DMS53 (cell line): ENCODE data around the gene ARIH1.

Experiments
- DNase-seq: peaks from one replicate; lab custom pipeline; 2025; lab: John Stamatoyannopoulos, UW

Gene ARIH1

DNA sequence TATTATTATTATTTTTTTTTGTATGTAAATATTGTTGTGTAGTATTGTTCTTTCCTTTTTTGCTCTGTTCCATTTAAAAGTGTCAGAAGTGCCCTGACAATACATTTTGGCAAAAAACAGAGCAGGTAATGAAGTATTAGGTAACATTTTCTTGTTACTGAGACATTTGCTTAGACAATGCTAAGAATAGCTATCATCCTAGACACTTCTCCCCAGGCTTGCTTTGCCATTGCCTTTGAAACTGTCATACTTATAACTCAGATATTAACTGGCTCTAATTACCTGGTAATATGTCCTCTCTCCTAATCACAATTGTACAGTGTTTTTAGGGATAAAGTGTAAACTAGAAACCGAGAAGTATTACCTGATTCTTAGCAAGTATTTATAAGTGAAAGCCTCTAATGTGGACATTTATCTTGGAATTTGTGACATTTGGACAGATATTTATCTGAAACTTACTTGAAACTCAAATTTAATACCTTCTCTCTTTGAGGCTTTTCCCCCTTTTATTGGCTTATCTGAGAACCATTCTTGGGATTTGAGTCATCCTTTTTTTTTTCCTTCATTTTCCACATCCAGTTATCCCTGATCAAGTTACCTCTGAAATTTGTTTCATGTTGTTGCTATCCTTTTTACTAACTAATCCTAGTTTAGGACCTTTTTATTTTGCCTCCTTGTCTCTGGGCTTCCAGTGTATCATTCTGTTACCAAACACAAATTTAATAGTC is 13.1 kb downstream of the ARIH1 start:
- DNase-seq, result no peak

DNA sequence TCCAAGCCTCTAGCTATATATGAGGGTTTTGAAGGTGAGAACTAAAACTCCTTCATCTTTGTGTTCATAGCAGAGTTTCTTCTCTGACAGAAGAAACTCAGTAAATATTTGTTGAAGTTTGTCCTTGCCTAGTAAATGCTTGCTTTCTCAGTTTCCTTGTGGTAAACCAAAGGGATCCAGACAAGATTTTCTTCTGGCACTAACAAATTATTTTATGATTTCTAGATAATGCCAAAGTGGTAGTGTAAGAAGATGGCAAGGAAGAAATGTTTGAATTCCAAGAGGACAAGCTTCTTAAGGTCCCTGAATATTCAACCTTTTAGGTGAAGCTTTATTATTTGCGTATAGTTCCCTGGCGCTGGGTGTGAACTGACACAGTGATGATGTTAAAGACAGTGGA is 14.4 kb downstream of the ARIH1 start:
- no peak for DNase-seq

DNA sequence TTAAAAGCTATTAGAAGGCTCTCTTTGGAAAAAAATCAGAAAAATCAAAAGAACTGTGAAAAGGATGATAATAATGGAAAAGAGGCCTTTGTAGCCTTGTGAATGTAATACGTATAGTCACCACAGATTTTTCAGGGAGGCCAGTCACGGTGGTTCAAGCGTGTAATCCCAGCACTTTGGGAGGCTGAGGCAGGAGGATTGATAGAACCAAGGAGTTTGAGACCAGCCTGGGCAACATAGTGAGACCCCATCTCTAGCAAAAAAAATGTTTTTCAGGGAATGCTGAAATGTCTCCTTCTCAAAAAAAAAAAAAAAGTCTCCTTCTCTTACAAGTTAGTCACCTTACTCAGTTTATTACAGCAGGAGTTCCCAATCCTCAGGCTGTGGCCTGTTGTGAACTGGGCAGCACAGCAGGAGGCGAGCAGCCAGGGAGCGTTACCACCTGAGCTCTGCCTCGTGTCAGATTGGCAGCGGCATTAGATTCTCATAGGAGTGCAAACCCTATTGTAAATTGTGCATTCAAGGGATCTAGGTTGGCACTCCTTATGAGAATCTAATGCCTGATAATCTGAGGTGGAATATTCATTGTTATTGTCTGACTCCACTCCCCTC is 15.9 kb downstream of the ARIH1 start:
- DNase-seq, result no peak

DNA sequence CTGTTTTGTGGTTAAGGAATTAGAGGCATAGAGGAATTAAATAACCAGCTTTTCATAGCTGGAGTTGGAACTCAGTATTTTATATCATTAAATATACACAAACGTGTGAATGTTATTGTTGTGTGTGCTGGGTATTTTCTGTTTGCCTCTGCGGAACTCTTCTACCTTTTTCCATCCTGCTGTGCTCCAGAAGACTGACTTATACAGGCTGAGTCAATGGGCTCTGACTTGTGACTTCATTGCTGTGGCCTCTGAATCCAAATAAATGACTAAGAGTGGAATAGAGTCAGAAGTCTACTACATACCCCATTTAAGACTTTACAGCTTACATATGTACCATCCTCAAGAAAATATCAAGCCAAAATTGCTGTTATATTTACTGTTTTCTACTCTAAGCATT is 17.6 kb downstream of the ARIH1 start:
- peak; percentile 3 for DNase-seq

DNA sequence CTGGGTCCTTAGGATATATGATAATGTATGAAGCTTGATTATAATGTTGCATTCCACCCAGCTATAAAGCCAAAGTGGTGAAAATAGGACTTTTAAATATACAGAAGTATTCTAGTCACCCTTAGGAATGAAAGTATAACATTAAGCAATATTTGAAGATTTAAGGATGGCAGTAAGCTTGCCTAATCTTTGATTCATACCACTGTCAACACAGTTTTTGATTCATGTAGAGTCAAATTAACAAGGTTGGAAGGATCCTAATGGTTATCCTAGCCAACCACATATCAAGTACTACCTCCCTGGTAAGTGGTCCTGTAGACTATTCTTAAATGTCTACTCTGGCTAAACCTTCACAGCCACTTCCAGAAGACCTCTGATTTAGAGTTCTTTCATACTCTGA is 18.6 kb downstream of the ARIH1 start:
- DNase-seq, result no peak

DNA sequence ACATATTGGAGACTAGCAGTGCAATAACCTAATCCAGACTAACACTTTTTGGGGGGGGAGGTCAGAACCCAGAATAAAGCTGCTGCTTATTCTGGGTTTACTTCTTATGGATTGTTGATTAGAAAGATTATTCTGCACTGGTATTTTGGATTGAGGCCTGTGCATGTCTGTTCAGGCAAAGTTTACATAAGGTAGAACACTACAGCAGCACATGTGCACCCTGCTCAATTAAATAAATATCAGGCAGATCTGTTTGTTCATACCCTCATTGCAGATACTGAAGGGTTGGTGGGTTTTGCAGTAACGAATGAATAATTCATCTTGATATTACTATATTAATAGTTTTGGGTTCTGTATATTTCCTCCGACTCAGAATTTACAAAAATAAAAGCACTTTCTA is 19.1 kb downstream of the ARIH1 start:
- no peak for DNase-seq

DNA sequence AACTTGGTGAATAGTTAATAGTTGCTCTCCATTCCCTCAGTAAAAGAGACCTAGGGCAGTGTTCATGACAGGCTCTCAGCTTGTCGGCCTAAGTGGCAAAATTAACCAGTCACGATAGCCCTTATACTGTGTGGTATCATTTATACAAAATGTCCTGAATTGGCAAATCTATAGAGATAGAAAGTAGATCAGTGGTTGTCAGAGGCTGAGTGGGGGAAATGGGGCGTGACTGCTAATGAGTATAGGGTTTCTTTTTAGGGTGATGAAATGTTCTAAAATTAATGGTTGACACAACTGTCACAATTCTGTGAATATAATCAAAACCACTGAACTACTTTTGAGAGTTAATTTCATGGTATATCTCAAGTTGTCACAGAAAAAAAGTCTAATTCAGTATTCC is 20.9 kb downstream of the ARIH1 start:
- DNase-seq, result no peak

DNA sequence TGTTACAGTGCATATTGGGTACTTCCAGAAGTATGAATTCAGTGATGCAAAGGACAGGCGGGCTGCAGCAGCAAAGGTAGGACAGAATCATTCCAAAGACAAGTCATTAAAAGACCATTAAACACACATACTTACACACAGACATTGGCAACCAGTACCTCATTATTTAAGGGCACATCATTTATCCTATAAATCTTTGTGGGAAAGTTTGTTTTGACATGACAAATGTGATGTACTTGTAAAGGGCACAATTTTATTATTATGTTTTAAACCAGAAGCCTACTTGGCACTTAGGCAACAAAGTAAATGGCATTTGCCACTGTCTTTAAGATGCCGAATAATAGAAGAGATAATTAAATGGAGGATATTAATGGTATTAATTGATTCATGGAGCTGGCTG is 22.7 kb downstream of the ARIH1 start:
- no peak for DNase-seq

DNA sequence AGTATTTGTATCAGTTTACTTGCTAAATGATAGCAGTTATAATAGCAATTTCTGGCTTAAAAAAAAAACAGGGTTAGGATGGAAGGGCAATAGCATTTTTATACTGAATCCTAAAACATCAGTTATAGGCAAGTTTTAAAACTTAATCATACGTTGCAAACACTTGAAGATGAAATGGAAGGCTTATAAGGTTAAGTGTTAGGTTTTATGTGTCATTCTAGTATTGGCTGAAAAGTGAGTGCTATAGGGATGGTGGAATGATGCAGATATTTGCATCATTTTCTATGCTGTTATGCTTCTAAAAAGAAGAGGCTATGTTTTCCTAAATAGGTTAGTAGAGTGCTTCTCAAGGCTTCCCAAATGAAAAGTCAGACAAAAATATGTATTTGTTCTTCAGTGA is 23.3 kb downstream of the ARIH1 start:
- DNase-seq, result no peak

DNA sequence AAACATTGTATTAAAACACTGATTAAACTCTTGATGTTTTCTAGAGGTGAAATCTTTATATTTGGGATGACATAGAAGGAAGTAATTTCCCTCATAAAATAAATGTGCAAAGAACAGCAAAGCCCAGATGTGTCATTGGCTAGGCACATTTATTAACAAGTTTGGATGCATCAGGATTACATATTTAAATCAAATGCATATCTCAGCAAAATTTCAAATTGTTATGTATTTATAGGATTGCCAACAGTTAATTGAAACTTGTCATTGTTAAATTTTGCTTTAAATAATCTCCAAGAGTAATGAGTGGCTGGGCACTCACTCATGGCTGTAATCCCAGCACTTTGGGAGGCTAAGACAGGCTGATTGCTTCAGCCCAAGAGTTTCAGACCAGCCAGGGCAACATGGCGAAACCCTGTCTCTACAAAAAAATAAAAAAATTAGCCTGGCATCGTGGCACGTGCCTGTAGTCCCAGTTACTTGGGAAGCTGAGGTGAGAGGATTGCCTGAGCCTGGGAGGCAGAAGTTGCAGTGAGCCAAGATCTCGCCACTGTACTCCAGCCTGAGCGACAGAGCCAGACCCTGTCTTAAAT is 28.2 kb downstream of the ARIH1 start:
- DNase-seq, result no peak

DNA sequence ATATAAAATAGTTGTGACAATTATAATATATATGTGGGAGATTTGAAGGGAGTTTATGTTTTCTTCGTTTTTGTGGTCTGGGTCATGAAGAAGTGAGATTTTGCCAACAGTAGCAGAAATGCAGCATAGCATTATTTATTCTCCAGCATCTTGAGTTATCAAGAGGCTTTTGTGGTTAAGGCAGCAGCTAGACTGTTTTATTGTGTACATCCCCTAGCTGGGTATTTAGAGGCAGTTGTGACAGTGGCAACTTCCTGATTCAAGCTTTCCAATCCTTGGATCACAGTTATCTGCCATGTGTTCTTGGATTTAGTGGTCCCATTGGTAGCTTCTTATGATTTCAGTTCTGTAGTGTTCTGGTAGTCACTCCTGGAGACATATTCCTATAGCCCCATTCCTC is 29.0 kb downstream of the ARIH1 start:
- peak; percentile 9 for DNase-seq

DNA sequence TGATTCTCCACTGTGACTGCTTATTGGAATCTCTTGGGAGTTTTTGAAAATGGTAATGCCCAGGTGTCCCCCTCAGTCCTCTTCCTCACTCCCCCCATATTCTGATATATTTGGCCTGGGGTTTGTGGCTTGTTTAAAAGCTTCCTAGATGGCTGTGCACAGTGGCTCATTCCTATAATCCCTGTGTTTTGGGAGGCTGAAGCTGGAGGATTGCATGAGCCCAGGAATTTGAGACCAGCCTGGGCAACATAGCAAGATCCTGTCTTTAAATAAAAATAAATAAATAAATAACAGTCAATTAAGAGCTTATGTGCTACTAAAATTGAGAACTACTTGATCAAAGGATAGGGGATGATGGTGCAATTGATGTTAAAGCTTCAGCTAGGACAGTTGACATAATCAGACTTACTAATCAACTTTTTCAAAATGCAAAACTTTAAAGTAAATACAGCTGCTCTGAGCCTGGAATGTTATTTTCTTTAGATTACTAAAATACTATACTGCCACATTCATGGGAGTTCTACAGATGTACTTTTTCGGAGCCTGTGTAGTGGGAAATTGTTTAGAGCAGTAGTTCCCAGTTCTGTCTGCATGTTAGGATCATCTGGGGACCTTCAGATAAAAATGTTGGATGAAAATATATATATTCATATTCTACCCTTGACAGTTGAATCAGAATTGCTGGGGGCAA is 33.4 kb downstream of the ARIH1 start:
- no peak for DNase-seq

DNA sequence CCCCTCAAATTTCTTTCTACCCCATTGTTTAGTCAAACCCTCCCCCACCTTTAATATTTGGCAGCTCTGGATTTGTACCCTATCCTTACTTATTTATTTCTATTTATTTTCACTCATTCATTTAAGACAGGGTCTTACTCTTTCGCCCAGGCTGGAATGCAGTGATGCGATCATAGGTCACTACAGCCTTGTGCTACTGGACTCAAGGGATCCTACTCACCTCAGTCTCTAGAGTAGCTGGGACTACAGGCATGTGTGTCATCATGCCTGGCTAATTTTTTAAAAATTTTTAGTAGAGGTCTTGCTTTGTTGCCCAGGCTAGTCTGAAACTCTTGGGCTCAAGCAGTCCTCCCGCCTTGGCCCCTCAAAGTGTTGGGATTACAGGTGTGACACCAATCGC is 35.4 kb downstream of the ARIH1 start:
- no peak for DNase-seq

DNA sequence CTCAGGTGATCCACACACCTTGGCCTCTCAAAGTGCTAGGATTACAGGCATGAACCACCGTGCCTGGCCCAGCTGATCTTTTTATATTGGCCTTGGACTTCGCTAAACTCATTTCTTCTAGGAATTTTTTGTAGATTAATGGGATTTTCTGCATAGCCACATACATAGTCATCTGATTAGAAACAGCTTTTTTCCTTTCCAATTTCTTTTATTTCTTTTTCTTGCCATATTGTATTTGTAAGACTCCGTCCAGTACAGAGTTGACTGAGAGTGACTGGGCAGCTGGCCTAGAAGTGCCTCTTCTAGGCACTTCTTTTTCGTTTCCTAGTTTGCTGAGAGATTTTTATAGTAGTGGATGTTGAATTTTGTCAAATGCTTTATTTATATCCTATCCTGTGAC is 37.4 kb downstream of the ARIH1 start:
- DNase-seq, result no peak

DNA sequence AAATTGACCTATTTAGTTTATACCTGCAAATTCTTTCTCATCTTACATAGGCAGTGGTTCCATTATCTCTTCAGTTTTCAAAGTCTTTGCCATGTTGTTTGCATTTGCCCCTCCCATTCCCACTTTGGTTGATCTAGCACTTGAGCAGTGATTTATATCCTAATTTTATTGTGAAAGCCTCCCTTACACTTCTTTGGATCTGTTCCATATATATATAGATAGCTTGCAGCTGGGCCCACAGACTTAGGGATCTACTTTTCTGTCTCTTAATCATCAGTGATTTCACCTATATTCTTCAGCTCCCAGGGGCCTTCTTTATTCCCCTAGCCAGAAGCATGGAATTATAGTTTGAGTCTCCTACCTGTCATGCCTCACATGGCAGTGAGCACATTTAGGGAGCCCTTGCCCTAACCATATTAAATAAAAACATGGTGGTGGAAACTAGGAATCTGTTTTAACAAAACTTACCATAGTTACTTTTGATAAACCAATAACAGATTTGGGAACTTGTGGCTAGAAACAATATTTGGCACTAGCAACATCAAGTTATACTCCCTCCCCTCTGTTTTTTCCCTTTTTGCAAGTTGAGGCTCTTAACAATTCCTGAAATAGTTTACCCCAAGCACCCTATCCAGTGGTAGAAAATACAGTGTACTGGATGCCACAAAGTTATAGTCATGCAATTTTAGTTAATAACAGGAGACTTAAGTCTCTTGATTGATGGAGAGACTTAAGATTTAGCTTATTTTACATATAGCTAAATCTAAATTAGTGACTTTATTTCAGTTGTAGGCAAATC is 41.7 kb downstream of the ARIH1 start:
- DNase-seq, result no peak

DNA sequence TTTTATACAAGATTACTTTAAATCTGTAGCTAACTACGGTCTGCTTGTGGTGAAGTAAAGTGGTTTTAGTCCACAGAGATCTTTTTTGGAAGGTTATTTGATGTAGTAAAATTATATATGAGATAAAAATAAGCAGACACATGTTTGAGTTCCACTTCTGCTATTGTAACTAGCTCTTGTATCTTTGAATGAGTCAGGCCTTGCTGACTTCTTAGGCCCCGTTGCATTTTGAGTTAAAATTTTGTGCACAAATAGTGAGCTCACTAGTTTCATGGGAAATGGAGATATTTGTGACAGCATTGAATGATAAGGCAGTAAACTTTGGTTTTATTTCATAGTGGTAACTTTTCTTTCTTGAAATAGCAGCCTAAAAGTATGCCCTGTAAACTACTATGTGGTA is 42.6 kb downstream of the ARIH1 start:
- DNase-seq, result no peak

DNA sequence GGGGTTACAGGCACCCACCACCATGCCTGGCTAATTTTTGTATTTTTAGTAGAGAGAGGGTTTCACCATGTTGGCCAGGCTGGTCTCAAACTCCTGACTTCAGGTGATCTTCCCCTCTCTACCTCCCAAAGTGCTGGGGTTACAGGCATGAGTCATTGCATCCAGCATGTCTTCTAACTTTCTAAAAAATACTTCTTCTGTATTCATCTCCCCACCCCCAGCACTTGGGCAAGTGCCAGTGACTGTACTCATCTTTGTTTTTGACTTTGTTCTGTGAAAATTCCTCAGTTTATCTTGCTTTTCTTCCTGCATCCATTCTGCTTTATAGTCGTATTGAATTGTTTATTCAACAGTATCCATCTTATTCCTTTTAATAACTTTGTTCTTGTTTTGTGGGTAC is 47.6 kb downstream of the ARIH1 start:
- DNase-seq, result no peak

DNA sequence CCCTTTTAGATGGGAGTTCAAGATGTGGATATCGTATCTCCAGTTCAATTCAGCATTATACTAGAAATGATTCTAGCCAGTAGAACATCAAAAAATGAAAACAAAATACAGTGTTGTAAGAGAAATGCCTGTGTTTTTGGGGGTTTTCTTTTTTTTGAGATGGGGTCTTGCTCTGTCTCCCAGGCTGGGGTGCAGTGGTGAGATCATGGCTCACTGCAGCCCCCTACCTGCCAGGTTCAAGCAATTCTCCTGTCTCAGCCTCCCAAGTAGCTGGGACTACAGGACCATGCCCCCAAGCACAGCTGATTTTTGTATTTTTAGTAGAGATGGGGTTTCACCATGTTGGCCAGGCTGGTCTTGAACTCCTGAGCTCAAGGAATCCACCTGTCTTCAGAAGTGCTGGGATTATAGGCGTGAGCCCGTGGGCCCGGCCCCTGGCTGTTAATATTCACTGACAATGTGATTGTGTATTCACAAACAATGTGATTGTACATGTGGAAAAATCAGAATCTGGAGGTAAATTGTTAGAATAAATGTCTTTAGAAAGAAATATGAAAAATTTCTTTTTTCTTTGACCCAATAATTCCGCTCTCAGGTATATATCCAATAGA is 59.0 kb downstream of the ARIH1 start:
- DNase-seq, result no peak

DNA sequence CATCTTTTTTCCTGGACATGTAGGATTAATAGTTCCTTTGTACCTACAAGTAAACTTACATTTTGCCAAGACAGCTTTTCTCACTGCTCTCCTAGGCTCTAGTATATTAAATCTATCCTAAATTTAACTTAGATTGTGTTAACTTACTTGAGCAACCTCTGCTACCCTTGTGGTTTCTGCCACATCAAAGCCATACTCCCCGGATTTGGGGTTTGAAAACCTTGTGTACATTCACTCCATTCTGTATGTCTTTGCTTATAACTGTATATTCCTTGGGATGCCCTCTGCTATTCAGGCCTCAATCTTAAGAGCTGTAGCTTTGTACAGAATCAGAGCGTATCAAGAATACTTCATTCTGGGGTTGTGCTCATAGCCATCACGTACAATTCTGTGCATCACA is 60.4 kb downstream of the ARIH1 start:
- no peak for DNase-seq

DNA sequence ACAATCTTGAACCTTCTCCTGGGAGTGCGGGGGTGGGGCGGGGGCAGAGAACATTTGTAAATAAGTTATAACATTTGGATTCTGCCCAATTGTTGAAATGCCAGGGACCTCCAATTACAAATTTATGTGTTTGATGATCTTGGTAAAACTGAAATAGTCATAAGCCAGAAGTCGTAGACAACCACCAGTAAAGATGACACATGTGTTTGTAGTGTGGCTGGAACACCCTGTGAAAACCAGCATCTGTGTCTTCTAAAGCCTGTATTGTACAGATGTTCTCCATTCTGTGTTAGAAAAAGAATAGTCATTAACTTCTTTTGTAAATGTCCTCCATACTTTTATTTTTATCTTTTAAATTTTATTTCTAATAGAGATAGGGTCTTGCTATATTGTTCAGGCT is 61.8 kb downstream of the ARIH1 start:
- DNase-seq, result no peak

DNA sequence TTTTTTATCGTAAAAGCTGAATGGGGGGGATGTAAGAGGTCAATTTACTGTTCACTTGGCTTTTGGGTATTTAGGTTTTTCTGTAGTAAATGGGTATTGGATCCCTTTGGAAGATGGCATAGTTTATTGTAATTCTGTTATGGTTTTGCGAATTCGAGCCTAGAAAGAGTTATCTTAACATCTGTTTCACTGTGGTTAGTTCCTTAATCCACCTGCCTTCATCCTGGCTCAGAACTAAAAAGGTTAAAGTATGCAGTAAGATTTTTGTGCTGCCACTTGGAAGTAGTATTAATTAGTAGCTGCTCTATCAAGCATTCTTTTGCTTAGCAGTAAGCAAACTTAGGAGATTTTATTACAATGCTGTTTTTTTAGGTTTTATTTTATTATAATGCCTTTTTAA is 62.4 kb downstream of the ARIH1 start:
- no peak for DNase-seq

DNA sequence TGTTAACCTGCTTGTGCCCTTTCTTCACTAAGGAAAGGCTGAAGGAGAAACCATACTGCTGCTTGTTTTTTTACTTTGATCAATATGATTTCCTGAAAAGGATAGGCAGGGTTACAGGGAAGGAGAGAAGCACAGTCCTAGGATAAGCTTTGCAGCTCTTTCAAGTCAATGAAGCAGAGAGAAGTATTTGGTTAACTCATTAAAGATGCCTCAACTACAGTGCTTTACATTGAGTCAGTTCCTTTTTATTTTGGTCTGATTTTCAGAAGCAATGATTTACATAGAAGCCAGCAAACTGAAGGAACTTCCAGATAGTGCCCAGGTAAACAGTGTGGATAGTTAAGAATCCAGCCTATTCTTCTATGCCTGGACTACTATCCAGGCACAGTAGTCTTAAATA is 64.8 kb downstream of the ARIH1 start:
- DNase-seq, result no peak
